Inferior parietal cortex (tissue), 1 donor: Measurements from ENCODE around the gene UNC119B.
"Not testable (repeated sequence)": the region's sequence is repeated elsewhere in the genome, so short reads cannot be mapped to it uniquely, and the experiment has no call there.

Experiments
- DNase-seq: peaks from one replicate; pipeline ENCODE4 v3.0.0-alpha.2; 2016; ENCODE audit errors: extremely low spot score

The UNC119B gene

GRCh38 chr12:120710031-120710804 lies at the start of gene UNC119B:
UNC119B (plus strand) TSS chr12:120710458; CDS start chr12:120710475, 17 bp downstream.
- peak; percentile 47 for DNase-seq

- DNase-seq, result no peak
These were observed 48.8 kb upstream of the UNC119B start for GRCh38 chr12:120661432-120661831.

GRCh38 chr12:120662879-120663278 lies 47.4 kb upstream of the UNC119B start:
- DNase-seq, result no peak

GRCh38 chr12:120663741-120664140 lies 46.5 kb upstream of the UNC119B start:
- no peak for DNase-seq

GRCh38 chr12:120666571-120667390 lies 43.5 kb upstream of the UNC119B start:
- no peak for DNase-seq

- DNase-seq, result no peak
These were observed 42.0 kb upstream of the UNC119B start for GRCh38 chr12:120668091-120668867.

- DNase-seq, result no peak
These were observed 41.1 kb upstream of the UNC119B start for GRCh38 chr12:120668868-120669840.

- not testable (repeated sequence) for DNase-seq
These were observed 40.0 kb upstream of the UNC119B start for GRCh38 chr12:120670237-120670636.

- DNase-seq, result no peak
These were observed 39.6 kb upstream of the UNC119B start for GRCh38 chr12:120670667-120671066.

- DNase-seq, result no peak
These were observed 36.1 kb upstream of the UNC119B start for GRCh38 chr12:120674097-120674636.

- no peak for DNase-seq
These were observed 32.3 kb upstream of the UNC119B start for GRCh38 chr12:120677765-120678473.

- DNase-seq, result no peak
These were observed 31.7 kb upstream of the UNC119B start for GRCh38 chr12:120678572-120678971.

GRCh38 chr12:120680165-120680738 lies 30.0 kb upstream of the UNC119B start:
- DNase-seq, result no peak

GRCh38 chr12:120684523-120684932 lies 25.7 kb upstream of the UNC119B start:
- no peak for DNase-seq

GRCh38 chr12:120685522-120685921 lies 24.7 kb upstream of the UNC119B start:
- DNase-seq, result no peak

- peak; percentile 98 for DNase-seq
These were observed 24.0 kb upstream of the UNC119B start for GRCh38 chr12:120686151-120686689.

GRCh38 chr12:120686690-120687577 lies 23.3 kb upstream of the UNC119B start, which contains the start of gene MLEC:
MLEC (plus strand) TSS chr12:120687149; CDS start chr12:120687297, 148 bp downstream.
- DNase-seq, result peak; percentile 95
